BJ (cell line): ENCODE data around the gene ATOH1. TPM values are rescaled to one million over a fixed set of nuclear protein-coding genes. Genes with fewer than 3 reads are reported as not detected.

Experiments
- CTCF ChIA-PET: fragments of 350-600 bp; formaldehyde crosslinking; extraction: SDS; loops from one replicate; lab custom pipeline; 2021; ENCODE audit warnings: antibody characterized with exemption, inconsistent platforms; lab: Yijun Ruan, JAX
- POLR2A ChIA-PET: fragments of 300-600 bp; sonication (Branson Sonifier 250); formaldehyde crosslinking; extraction: SDS; loops from one replicate; lab custom pipeline; 2021; ENCODE audit warnings: antibody characterized with exemption; lab: Charles Lee
- DNase-seq: peaks from one replicate; pipeline ENCODE4 v3.0.0-alpha.2; 2011; ENCODE audit warnings: low read depth
- H3K27me3 ChIP-seq: 2 replicates; pipeline ENCODE4 v1.6.0; 2011; ENCODE audit warnings: low read length; ENCODE audit not compliant: control insufficient read depth, insufficient read depth
- H3K36me3 ChIP-seq: 2 replicates; pipeline ENCODE4 v1.5.1; 2011; ENCODE audit warnings: low read length; ENCODE audit not compliant: control insufficient read depth, insufficient read depth
- H3K4me3 ChIP-seq: 2 replicates; pipeline ENCODE4 v1.5.1; 2011; ENCODE audit warnings: low read depth, mild to moderate bottlenecking, control low read depth, low read length
- CTCF ChIP-seq: IDR thresholded peaks from 2 replicates; pipeline ENCODE4 v1.5.1; 2011; ENCODE audit warnings: low read depth, mild to moderate bottlenecking, control low read depth, inconsistent platforms, low read length, moderate library complexity; ENCODE audit not compliant: insufficient read depth
- polyA plus RNA-seq: library from polyadenylated mRNA; depleted of rRNA; stranded (reverse); fragments of >200 nt; gene quantifications from 2 replicates; pipeline ENCODE4 v1.2.3, GENCODE V29; 2011

The ATOH1 gene
- polyA plus RNA-seq, 1 experiment = not detected

GRCh38 chr4:93813092-93813491 lies 15.5 kb upstream of the ATOH1 start:
- Histone ChIP-seq H3K27me3 (no peaks in the 10 kb centered on the region), H3K4me3 (no peak overlapping the region), H3K36me3 (no peaks in the 10 kb centered on the region)
- no peak for TF ChIP-seq CTCF
- ChIA-PET POLR2A (no interaction called here), CTCF (no interaction called here)
- DNase-seq = no peak

DNA sequence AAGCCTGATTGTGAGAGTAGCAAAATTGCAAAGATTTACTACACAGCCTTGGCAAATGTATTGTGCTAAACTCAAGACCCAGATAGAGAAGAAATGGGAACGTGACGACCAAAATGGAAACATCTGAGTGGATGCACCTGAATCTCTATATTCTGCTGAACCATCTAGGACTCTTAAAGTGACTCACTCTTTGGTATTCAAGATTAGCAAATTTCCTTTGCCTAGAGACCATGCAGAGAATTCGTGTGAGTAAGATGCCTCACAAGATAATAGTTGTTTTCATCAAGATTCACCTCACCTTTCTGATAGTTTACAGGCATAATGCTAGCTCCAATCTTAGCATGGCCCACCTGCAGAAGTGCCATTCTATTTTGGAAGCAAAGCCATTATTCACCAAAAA lies 14.4 kb upstream of the ATOH1 start:
- TF ChIP-seq CTCF = no peak
- Histone ChIP-seq H3K27me3 (no peaks in the 10 kb centered on the region), H3K4me3 (no peak overlapping the region), H3K36me3 (no peaks in the 10 kb centered on the region)
- POLR2A ChIA-PET = no interaction called here
- CTCF ChIA-PET = no interaction called here
- DNase-seq = no peak

GRCh38 chr4:93814722-93815121 lies 13.8 kb upstream of the ATOH1 start:
- H3K27me3 ChIP-seq = no peaks in the 10 kb centered on the region
- H3K36me3 ChIP-seq = no peaks in the 10 kb centered on the region
- DNase-seq = no peak
- TF ChIP-seq CTCF = no peak
- H3K4me3 ChIP-seq = no peak overlapping the region
- POLR2A ChIA-PET = no interaction called here
- CTCF ChIA-PET = no interaction called here

DNA sequence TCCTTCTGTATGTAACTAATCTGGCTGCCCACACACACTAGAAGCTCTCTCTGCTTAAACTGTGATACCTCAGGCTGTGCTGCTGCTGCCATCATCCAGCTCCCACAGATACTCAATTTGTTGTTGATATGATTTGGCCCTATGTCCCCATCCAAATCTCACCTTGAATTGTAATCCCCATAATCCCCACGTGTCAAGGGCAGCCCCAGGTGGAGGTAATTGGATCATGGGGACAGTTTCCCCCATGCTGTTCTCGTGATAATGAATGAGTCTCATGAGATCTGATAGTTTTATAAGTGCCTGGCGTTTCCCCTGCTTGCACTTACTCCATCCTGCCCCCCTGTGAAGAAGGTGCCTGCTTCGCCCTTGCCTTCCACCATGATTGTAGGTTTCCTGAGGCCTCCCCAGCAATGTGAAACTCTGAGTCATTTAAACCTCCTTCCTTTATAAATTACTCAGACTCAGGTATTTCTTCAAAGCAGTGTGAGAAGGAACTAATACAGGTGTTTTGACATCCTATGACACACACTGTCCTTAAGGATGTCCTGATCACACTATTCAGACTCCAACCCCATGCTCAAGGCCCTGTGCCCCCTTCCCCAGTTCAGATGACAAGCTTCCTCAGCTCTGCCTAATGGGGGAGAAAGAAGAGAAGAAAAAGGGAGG lies 2.9 kb upstream of the ATOH1 start:
- peaks cover 15% of the 10 kb centered on the region for H3K27me3 ChIP-seq
- no peak overlapping the region for H3K4me3 ChIP-seq
- POLR2A ChIA-PET = no interaction called here

More for the DNA sequence above, 2.9 kb upstream of the ATOH1 start:
- TF ChIP-seq CTCF = no peak
- CTCF ChIA-PET = no interaction called here
- DNase-seq = no peak
- H3K36me3 ChIP-seq = no peaks in the 10 kb centered on the region
